ENCODE data around the gene GRIK5.

Gene GRIK5

DNA sequence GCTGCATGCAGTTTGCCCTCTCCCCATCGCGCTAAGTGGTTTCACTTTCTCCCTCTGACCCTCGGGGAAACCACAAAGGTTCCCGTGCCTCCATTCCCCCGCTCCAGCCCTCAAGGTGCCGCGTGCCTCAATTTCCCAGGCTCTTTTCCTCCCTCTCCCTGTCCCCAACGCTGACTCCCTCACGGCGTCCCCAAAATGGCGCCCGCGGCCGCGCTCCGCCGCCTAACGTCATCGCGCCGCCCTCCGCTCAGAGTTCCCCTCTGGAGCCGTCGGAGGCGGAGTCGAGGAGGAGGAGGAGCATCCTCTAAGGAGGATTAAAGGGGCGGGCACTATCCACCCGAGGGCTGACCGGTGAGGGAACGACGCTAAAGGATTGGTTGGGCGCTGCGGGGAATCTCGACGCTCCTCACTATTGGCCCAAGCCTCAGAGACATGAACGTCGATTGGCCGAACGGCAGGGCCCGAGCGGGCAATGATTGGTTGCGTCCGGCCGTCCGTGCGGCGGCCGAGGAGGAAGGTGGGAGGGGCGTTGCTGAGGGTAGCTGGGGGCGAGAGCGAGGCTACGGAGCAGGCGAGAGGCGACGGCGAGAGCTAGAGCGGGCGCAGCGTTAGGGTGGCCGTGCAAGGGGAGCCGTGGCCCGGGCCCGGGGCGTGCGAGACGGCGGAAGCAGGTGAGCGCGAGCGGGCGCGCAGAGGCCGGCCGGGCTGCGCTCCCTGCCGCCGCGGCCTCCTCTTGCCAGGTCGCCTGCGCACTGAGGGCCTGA is 5.8 kb upstream of the GRIK5 start, which contains the start of gene ZNF574:
ZNF574 (plus strand) TSS at position 551 of the 764 bp plus-strand sequence. CDS start 2,441 bp downstream, outside the sequence.
- peak; percentile 99 for DNase-seq

DNA sequence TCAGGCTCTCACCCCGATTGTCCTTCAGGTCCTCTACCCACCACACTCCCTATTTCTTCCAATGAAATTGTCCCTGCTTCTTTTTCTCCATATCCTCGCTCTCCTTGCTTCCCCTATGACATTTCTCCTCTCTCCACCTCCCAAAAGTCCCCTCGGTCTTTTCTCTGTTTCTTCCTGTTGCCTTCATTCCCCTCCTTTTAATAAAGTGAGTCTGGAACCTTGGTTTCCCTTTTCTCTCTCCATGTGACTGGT is 5.3 kb upstream of the GRIK5 start:
- no peak for DNase-seq

DNA sequence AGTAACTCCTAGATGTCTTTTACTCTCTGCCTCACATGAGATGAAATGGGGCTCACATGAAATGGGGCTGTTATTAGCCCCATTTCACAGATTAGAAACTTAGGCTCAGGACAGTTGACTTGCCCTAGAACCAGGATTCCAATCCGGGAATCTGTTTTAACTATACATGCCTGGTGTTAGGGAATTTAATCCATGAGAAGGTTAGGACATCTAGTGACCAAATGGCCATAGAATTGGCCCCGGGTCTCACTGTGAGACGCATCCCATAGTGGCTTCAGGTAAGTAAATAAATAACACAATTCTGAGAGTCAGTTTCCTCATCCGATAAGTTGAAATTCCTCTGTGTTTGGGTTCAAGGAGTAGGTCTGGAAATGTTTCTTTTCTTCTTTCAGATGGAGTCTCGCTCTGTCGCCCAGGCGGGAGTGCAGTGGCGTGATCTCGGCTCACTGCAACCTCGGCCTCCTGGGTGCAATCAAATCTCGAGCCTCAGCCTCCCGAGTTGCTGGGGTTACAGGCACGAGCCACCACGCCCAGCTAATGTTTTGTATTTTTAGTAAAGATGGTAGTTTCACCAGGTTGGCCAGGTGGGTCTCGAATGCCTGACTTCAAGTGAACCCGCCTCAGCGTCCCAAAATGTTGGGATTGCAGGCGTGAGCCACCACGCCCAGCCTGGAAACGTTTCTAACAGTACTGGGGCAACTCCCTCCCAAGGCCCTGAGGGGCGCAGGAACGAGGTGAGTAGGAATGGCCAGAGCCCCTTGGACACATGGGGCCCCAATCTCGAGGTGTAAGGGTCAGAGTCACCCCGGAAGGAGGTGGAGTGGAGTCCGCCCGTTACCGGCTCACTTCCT is 4.7 kb upstream of the GRIK5 start:
- no peak for DNase-seq

DNA sequence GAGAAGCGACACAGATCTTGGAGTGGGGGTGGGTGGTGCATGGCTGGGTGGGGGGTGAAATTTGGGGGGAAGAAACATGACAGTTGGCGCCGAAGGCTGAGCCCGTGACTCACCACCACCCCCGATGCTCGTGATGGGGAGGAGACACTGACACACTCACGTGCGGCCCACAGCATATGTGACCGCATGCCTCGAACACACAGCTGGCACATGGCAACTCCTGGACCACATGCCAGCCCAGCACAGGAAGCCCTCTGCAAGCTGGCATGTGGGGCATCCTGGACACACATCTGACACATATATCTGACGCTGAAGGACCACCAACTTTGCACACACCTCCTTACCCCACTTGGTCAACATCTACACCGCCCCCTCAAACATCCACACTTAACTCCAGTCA is 1.2 kb upstream of the GRIK5 start:
- no peak for DNase-seq

DNA sequence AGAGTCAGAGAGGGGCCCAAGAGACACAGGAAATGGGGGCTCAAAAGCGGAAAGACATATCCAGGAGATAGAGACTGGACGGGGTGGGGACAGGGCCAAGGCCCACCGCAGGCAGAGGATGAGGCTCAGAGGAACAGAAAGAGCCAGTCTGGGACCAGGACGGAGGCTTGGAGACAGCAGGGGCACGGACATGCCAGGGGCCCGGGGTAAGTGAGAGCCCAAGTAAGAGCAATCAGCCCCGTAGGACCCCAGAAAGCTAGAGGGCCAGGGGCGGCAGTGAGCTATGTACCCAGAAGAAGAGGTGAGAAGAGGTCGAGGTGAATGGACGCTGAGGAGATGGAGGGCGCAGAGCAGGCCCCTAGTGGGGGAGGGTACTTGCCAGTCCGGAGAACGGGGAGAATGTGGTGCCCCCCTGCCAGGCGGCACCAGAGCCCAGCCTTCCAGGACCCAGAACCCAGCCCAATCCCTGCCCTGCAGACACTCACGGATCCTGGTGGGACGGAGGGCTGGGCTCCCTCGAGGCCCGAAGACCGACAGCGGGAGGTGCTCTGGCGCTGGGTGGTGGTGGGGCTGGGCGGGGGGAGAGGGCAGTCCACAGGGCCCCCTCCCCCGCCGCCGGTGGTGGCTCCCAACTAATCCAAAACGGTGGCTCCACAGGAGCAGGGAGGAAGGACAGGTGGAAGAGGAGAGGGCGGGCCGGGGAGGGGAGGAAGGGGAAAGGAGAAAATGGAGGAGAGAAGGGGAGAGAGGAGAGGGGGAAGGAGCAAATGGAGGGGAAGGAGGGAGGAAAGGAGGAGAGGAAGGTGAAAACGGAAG is 1.0 kb downstream of the GRIK5 start:
- DNase-seq, result no peak

DNA sequence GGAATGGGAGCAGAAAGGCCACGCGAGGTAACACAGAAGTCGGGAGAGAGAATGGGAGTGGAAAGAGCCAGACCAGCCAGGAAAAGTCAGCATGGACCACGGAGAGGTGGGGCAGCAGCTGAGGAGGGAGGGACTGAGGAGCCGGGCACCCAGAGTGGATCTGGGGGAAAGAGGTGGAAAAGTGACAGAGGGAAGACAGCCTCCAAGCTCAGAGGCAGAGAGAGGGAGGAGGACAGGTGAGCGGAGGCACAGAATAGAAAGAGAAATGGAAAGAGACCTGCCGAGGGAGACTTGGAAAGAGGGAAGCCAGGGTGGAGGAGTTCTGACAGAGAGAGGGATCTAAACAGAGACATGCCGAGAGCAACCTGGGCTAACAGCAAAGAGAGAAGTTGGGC is 1.6 kb downstream of the GRIK5 start:
- no peak for DNase-seq

DNA sequence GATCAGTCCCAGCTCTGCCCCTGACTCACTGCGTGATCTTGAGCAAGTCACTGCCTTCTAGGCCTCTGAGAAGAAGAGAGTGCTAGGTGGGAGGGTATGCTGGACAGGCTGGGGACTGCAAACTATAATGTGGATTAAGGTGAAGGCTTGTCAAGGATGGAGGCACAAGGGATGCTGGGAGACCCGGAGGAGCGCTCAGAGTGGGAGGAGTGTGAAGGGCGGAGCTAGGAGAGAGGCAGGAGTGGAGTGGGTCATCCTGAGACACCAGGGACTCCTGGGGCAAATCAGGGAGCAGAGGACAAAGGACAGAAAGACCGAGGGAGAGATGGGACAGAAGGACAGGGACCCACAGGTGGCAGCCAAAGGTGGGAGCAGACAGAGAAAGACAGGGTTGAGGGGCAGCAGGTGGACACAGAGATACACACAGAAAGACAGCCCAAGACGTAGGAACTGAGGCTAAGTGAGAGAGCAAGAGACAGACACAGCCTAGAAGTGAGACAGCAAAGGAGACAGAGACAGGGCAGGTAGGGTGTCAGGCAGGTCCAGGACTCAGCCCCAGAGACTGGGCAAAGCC is 2.6 kb downstream of the GRIK5 start:
- DNase-seq, result no peak

DNA sequence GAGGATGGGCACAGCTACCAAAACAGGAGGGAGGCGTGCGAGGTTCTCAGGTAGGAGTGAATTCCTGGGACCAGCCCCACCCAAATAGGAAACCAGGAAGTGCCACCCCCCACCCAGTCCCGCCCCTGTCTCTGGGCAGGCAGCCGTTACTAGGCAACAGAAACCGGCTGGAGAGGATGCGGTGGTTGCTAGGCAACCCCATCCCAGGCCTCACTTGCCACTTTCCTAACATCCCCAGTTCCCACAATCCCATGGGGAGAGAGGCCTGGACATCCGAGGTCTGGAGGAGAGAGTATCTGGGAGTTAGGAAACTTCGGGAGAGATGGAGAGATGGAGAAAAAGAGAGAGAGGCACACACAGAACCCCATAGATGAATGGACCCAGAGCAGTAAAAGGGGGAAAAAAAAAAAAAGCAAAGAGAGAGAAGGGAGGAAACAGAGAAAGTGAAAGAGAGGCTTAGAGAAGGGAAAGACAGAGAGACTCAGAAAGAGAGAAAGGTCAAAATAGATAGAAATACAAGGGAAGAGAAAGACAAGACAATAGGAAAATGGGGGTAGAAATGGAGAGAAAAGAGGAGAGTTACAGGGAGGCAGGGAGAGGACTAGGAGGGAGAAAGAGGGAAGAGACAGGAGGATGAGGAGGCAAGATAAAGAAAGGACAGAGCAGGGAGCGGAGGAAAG is 3.8 kb downstream of the GRIK5 start:
- DNase-seq, result no peak

DNA sequence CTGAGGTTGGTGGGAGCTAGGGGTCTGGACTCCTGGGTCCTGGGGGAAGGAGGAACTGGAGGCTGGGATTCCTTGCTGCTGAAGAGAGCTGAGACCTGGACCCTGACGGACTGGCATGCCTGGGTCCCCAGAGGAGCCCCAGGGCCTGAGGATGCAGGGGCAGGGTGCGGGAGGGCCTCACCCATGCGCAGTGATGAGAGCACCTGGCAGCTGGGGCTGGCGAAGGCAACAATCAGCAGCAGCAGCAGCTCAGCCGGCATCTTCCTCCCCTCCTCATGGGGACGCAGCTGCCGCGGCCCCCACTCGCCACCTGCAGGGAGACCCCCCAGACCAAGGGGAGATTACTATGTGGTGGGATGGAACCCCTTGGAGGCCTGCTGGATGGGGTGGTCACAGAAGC is 4.5 kb downstream of the GRIK5 start:
- DNase-seq, result no peak

DNA sequence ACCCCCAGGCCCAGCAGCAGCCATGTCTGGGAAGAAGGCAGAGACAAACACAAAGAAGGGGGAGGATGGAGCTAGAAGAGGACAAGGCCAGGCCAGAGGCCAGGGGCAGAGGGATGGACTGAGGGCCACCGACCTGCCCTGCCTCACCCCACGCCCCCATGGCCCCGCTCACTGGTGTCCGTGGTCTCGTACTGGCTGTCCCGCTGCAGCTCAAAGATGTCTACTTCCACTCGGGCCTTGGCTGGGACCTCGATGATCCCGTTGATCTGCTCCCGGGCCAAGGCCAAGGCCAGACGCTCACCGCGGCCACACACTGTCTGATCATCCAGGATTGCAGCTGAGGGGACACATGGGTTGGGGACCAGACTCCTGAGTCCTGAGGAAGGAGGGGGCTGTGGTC is 5.0 kb downstream of the GRIK5 start:
- DNase-seq, result no peak

DNA sequence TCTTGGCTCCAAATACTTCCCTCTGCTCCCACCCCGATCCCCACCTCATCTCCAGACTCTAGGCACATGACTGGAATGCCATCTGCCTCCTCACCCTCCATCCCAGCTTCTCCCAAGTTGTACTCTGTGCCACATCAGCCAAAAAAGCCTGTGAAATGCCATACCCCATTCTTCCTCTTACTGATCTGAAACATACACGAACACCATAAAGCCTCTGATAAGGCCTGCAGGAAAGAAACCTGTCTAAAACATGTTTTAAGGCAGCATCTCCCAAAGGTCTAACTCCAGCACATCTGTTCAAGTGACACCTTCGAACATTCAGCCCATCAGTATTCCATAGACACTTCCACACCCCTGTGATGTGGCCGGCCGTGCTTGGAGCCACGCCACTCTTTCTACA is 5.6 kb downstream of the GRIK5 start:
- no peak for DNase-seq

DNA sequence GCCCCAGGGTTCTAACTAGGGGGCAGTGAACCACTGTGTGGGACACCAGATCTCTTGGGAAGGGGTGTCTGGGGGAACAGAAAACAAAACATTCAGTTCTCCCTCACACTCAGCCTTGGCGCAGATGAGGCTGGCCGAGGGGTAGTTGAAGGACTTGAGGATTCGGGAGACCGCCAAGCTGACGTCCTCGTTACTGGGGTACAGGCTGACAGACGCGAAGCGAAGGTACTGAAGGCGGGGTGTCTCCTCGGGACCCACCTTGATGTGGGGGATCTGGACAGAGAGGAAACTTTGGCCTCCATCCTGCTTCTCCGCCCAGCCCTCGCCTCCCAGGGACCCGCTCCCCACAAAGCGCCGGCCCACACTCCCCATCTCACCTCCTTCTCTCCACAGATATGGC is 7.6 kb downstream of the GRIK5 start:
- DNase-seq, result no peak

DNA sequence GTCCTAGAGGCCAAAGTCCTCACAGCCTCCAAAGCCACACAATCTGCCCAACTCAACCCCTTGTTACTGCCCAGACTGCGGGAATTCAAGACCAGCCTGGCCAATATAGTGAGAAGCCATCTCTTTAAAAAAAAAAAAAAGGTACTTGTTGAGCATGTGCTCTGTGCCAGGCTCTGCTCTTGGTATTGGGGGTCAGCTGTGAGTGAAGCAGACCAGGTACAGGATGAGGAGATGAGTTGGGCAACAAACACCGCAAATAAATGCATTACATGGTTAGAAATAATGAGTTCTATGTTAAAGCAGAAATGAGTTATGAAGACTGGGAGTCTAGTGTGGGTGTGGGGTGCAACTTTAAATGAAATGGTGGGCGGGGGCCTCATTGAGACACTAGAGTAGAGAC is 9.9 kb downstream of the GRIK5 start:
- DNase-seq, result no peak

DNA sequence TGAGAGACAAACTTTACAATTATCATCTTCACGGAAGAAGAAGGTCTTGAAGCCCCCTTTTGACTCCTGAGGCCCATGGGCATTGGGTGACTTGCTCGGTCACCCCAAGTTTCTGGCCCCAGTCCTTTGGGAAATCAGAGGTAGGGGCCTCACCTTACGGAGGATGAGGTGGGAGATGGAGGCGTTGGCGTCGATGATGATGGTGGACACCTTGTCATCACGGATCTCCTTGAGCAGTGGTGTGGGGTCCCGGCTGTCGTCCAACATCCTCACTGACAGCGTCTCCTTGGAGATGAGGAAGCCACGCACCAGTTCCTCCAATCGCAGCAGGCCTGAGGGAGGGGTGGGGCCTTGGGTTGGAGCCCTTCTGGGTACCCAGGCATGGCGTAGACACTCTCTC is 10.8 kb downstream of the GRIK5 start:
- no peak for DNase-seq

DNA sequence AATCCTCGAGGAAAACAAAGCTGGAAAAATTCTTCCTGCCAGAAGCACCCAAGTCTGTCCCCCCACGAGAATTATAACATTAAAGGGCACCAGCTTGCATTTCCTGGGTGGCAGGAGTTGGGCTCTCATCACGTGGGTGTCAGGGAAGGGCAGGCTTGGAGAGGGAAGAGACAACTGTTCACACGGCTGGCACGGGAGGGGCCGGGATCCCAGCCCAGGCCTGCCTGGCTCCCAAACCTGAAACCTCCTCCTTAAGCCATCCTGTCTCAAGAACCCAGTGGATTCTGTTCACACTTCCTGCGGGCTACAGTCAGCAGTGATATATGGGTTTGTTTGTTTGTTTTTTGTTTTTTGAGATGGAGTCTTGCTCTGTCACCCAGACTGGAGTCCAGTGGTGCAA is 12.2 kb downstream of the GRIK5 start:
- no peak for DNase-seq

DNA sequence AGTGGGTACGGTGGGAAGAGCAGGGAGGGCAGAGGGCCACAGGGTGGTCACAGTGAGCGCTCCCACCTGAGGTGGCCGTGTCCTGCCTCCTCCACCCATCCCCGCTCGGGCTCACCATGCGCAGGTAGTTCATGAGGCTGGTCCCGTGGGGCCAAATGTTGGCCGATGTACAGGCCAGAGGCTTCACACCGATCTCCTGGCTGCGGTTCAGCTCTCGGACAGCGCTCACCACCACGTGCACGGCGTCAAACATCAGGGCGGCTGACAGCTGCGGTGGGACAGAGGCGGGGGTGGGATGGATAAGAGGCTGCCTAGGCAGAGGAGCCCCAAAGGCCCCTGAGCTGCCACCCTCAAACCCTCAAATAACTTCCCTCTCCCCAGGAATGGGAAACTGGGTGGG is 15.8 kb downstream of the GRIK5 start:
- no peak for DNase-seq

DNA sequence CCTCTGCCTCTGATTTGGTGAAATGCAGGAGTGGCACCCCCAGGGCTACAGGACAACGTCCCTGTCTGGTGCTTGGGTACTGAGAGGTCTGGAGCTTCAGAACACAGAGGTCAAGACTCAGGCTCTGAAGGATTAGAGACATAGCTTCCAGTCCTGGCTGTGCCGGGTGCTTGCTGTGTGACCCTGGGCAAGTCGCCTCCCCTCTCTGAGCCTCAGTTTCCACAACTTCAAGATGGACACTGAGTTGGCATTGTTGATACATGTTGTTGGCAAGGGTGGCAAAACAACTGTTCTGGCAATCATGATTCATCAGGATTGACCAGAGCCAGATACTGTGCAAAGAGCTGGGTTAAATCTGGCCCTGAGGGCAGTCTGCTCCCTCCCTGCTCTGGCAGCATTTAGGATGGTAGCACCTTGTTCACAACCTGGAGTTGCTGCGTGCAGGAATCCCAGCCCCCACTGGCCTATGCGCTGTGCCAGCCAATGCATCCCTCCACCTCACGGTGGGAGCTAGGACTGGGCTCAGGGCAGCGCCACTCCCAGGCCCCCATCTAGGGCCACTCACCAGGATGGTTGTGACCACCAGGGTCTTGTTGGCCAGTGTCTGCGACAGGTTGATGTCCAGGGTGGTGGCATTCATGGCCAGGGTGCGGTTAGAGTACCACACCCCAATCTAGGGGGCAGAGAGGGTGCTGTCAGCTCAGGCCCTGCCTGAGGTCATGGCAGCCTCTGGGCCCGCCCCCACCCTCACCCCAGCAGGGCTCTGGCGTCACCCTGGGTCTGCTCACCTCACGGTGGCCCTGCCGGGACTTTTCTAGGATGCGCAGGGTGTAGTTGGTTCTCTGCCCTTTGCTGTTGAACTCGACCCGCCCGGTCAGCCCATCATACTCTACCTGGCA is 16.7 kb downstream of the GRIK5 start:
- DNase-seq, result no peak

DNA sequence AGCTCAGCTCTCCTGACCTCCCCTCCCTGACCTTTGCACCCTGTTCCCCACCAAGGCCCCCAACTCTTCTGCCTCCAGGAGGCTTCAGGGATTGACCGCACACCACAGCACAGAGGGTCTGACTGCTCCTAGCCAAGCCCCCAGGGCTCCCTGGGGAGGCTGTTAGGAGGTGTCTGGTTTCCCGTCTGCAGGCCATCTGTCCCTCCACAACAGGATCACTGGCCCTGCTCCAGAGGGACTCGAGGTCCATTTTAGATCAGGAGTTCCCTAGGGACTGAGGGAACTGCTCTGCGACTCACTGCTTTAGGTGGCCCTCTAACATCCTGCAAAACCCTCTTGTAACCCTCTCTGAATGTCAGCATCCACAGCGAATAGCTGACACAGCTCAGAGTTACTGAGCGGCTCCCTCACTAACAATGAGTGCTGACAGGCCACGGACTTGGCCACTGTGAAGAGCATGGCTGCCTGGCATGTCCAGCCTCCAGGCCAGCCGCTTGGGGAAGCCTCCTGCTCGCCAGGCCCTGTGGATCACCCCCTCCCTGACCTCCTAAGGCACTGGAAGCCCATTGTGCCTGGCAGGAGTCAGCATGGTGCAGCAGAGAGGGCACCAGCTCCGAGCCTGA is 17.7 kb downstream of the GRIK5 start:
- DNase-seq, result peak; percentile 79

DNA sequence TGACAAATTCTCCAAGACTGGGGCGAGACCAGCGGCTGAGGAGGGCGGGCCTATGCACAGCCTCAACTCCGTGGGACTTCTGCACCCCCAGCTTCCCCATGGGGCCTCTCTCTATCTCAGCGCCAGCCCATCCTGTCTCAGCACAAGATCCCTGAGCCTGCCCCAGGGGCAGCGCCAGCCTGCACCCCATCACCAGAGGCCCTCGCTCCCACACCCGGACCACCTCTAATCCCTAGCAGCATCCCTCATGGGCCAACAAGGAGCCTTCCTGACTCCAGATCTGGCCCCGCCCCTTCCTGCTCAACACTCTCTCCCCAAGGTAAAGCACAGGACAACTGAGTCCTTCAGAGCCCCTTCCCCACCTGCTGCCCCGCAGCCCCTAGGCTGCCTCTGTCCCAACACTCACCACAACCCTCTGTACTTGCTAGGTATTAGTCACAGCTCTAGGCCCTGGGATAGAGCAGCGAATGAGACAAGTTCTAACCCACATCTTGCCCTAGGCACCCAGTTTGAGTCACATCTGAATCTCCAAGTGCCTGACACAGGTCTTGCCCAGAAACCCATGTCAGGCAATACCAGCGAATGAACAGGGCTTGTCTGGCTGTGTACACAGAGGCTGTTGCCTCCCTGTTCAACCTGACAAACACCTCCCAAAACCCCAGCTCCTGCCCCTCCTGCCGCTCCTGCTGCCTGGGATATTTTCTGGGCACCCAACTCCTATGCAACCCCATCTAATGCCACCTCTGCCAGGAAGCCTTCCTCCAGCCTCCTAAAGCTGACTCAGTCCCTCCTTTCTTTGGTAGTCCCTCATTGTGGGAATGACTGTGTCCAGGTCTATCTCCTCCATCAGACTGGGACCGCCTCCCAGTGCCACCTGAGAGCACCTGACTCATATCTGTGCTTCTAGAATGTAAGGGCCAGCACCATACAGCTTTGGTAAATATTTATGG is 18.6 kb downstream of the GRIK5 start:
- no peak for DNase-seq

DNA sequence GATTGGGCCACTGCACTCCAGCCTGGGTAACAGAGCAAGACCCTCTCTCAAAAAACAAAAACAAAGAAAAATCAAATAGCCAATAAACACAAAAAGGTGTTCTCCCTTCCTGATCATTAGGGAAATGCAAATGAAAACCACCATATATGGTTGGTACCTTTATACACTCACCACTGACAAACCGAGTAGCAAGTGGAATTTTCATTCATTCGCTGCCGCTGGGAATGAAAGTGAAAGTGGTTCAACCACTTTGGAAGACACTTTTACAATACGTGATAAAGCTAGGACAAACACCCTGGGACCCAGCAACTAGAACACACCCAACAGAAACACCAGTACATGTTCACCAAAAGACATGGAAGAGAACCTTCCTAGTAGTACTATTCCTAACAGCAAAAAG is 21.0 kb downstream of the GRIK5 start:
- DNase-seq, result no peak
